NB4 (cell line): ENCODE results near the gene NHEJ1.

Experiments
- MYC ChIP-seq: IDR thresholded peaks from 2 replicates; pipeline ENCODE4 v1.6.1; 2011; ENCODE audit warnings: low read depth, low read length
- POLR2A ChIP-seq: IDR thresholded peaks from 2 replicates; pipeline ENCODE4 v1.6.1; 2011; ENCODE audit warnings: mild to moderate bottlenecking; ENCODE audit not compliant: insufficient read length; ENCODE audit errors: extremely low read depth
- TF ChIP-seq, protein P1 (sequence below): IDR thresholded peaks from one replicate; pipeline ENCODE4 v1.5.1; 2012; ENCODE audit warnings: low read depth, low read length
- TF ChIP-seq, protein P2 (sequence below): IDR thresholded peaks from 2 replicates; pipeline ENCODE4 v1.6.1; 2011; ENCODE audit warnings: low read depth, low read length

DNA sequence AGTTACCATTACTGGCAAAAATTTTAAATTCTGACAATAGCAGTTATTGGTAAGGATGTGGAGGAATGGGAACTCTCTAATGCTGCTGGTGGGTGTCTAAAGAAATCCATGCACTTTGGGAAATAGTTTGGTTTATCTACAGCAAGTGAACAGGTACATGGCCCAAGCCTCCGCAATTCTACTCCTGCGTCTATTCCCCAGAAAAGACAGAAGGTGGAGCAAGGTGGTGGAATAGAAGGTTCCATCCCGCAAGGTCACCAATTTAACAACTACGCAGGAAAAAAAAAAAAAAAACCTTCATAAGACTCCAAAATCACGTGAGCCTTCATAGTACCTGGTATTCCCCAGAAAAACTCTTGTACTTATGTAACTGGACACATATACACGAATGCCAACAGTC is 125.8 kb downstream of the NHEJ1 start:
- TF ChIP-seq, protein P1, sequence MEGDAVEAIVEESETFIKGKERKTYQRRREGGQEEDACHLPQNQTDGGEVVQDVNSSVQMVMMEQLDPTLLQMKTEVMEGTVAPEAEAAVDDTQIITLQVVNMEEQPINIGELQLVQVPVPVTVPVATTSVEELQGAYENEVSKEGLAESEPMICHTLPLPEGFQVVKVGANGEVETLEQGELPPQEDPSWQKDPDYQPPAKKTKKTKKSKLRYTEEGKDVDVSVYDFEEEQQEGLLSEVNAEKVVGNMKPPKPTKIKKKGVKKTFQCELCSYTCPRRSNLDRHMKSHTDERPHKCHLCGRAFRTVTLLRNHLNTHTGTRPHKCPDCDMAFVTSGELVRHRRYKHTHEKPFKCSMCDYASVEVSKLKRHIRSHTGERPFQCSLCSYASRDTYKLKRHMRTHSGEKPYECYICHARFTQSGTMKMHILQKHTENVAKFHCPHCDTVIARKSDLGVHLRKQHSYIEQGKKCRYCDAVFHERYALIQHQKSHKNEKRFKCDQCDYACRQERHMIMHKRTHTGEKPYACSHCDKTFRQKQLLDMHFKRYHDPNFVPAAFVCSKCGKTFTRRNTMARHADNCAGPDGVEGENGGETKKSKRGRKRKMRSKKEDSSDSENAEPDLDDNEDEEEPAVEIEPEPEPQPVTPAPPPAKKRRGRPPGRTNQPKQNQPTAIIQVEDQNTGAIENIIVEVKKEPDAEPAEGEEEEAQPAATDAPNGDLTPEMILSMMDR, result no peak
- TF ChIP-seq MYC (no peak), POLR2A (no peak)
- TF ChIP-seq, protein P2, sequence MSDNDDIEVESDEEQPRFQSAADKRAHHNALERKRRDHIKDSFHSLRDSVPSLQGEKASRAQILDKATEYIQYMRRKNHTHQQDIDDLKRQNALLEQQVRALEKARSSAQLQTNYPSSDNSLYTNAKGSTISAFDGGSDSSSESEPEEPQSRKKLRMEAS, result no peak
